HG03521 (cell line): Measurements from ENCODE around the gene SYT7.
"Not testable (repeated sequence)": the region's sequence is repeated elsewhere in the genome, so short reads cannot be mapped to it uniquely, and the experiment has no call there.

Source experiments
- ATAC-seq: cut with Tn5 transposase; IDR thresholded peaks from one replicate; pipeline ENCODE4 v1.9.1; 2021; ENCODE audit warnings: mild to moderate bottlenecking, moderate library complexity; ENCODE audit not compliant: unreplicated experiment

Gene SYT7

DNA sequence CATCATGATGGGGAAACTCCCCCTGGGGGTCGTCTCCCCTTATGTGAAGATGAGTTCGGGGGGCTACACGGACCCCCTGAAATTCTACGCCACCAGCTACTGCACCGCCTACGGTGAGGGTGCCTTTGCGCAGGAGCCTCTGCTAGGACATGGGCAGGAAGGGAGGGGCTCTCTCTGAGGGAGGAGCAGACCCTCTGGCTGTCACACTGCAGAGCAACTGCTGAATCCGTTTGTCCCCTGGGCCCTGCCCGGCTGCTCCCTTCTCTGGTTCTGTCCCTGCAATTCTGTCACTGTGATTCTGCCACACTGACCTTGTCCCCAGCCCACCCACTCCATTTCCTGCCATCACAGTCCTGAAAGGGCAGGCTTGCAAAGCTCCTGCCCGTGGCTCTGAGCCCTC is 99.1 kb downstream of the SYT7 start:
- ATAC-seq = no peak

DNA sequence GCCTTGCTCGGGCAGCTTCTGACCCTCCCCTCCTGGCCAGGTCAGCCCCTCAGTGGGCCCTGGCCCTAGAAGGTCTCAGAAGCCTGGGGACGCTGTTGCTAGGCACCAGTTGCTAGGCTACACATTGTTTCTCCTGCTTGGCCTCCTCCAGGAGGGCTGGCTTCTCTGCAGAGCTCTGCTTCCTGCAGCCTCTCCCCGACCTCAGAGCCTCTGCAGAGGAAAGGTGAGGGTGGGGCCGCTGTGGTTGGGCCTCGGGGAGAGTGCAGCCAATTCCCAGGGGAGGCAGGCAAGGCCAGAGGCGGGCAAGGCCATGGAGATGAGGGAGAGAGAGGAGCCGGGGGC is 99.9 kb downstream of the SYT7 start:
- no peak for ATAC-seq

GRCh38 chr11:61480261-61480993 is 100.4 kb downstream of the SYT7 start:
- ATAC-seq = no peak

DNA sequence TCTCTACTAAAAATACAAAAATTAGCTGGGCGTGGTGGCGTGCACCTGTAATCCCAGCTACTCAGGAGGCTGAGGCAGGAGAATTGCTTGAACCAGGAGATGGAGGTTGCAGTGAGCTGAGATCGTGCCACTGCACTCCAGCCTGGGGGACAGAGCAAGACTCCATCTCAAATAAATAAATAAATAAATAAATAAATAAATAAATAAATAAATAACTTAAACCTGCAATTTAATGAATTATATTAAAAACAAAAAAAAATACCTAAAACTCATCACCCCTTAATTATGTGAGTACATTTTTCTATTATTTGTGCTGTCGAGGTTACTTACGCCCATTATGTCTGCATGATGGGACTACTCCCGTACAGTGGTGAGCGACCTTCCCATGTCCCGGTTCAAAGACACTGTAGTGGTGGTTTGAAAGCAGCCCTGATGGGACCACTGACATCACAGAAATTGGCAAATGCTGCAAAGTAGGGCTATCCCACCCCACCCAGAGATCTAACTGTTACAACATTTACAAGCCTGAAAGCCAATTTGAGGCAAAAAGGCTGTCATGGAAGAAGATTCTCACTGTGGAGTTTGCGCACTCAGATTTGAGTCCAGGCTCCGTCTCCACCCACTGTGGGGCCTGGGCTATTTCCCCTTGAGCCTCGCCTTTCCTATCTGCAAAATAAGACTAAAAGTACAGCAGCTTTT is 101.4 kb downstream of the SYT7 start:
- not testable (repeated sequence) for ATAC-seq

GRCh38 chr11:61477727-61478148 is 103.1 kb downstream of the SYT7 start:
- ATAC-seq = no peak

DNA sequence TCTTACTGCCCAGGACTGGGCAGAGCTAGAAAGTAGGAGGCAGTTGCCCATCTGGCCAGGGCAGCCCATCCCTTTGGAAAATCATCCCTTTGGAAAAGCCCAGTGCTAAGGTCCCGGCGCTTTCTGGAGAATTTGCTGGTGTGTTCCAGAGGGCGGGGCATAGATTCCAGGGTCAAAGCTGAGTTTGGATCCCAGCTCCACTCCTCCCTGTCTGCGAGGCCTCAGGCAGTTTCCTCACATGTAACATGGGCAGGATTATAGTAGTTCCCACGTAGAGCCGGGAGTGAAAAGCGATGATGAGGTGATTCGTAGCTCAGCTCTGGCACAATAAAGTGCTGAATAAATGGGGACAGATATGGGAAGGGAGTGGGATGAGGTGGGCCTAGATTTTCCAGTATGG is 103.8 kb downstream of the SYT7 start:
- no peak for ATAC-seq

DNA sequence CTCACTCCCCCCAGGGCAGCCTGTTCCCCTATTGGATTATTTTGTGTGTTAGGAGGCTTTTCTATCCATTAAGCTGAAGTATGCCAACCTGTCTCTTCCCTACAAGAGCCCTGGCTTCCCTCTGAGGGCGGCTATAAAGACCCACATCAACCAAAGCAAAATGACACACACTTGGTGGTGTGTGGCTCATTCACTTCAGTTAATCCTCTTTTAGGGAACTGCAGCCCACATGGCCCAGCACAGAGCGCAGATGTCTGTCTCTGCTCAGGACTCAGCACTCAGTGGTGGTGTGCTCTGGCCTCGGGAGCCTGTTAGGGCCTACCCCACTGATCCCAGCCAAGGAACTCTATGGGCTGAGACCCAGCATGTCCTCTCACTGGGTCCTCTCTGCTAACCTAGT is 104.5 kb downstream of the SYT7 start:
- no peak for ATAC-seq

GRCh38 chr11:61475433-61475832 is 105.4 kb downstream of the SYT7 start:
- ATAC-seq = no peak

- ATAC-seq = no peak
Observed at GRCh38 chr11:61474013-61474643, 106.7 kb downstream of the SYT7 start.

DNA sequence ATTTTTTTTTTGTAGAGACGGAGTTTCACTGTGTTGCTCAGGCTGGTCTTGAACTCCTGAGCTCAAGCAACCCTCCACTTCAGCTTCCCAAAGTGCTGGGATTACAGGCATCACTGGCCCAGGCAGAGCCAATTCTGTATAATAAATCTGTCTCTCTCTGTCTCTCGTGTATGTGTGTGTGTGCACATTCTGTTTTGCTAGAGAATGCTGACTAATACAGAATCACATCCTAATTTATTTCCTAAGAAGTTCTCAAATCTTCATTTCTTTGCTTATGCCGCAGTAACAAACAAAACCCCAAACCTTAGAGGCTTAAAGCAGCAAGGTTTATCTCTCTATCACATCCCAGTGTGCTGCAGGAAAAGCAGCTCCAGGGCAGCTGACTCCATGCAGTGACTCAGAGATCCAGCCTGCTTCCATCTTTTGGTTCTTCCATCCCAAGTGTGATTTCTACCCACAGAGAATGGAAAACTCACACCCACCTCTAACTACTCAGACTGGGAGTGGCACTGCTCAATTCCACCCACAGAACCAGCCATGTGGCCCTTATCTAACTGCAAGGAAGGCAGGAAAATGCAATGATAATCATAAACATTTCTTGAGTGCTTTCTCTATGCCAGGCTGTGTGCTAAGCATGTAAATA is 107.4 kb downstream of the SYT7 start:
- ATAC-seq = no peak

- ATAC-seq = no peak
Observed at GRCh38 chr11:61472868-61473267, 108.0 kb downstream of the SYT7 start.

GRCh38 chr11:61472282-61472681 is 108.6 kb downstream of the SYT7 start:
- no peak for ATAC-seq

DNA sequence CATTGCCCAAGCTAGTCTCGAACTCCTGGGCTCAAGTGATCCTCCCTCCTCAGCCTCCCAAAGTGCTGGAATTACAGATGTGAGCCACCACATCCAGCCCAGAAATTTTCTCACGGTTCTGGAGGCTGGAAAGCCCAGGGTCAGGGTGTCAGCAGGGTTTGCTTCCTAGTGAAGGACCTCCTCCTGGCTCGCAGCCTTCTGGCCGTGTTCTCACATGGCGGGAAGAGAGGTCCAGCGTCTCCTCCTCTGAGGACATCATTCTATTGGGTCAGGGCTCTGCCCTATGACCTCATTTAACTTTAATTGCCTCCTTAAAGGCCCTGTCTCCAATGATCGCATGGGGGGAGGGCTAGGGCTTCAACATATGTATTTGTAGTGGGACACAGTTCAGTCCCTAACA is 112.9 kb downstream of the SYT7 start:
- ATAC-seq = no peak

- ATAC-seq = not testable (repeated sequence)
Observed at GRCh38 chr11:61467602-61468001, 113.3 kb downstream of the SYT7 start.
